HepG2 (cell line): ENCODE data around the gene TUBE1. TPM values are rescaled to one million over a fixed set of nuclear protein-coding genes. Genes with fewer than 3 reads are reported as not detected.

Source experiments
- NCOA2 ChIP-seq: sonication (generic); formaldehyde crosslinking; IDR thresholded peaks from 2 replicates; pipeline ENCODE4 v1.8.0; 2022; ENCODE audit warnings: inconsistent platforms
- PAX8 ChIP-seq: sonication (generic); formaldehyde crosslinking; IDR thresholded peaks from 2 replicates; pipeline ENCODE4 v1.8.0; 2022; ENCODE audit warnings: mild to moderate bottlenecking, missing genetic modification reagents, borderline replicate concordance
- PHF20 ChIP-seq: sonication (generic); formaldehyde crosslinking; IDR thresholded peaks from 2 replicates; pipeline ENCODE4 v1.5.0; 2020; ENCODE audit warnings: mild to moderate bottlenecking, missing genetic modification reagents
- PRMT3 ChIP-seq: sonication (generic); formaldehyde crosslinking; IDR thresholded peaks from 2 replicates; pipeline ENCODE4 v1.8.1; 2022; ENCODE audit warnings: low read depth, mild to moderate bottlenecking, moderate library complexity, missing genetic modification reagents, borderline replicate concordance
- REPIN1 ChIP-seq: sonication (generic); formaldehyde crosslinking; IDR thresholded peaks from 2 replicates; pipeline ENCODE4 v1.8.0; 2022; ENCODE audit warnings: missing genetic modification reagents, low read depth, mild to moderate bottlenecking, borderline replicate concordance
- RXRB ChIP-seq: IDR thresholded peaks from 2 replicates; pipeline ENCODE4 v1.6.1; 2016; ENCODE audit warnings: borderline replicate concordance, missing genetic modification reagents, missing compliant biosample characterization
- TOPORS ChIP-seq: sonication (generic); formaldehyde crosslinking; IDR thresholded peaks from 2 replicates; pipeline ENCODE4 v1.8.0; 2023; ENCODE audit warnings: mild to moderate bottlenecking, missing genetic modification reagents
- TRIM24 ChIP-seq: sonication (generic); formaldehyde crosslinking; IDR thresholded peaks from 2 replicates; pipeline ENCODE4 v1.8.0; 2022; ENCODE audit warnings: mild to moderate bottlenecking, missing genetic modification reagents
- ZNF138 ChIP-seq: sonication (generic); formaldehyde crosslinking; IDR thresholded peaks from 2 replicates; pipeline ENCODE4 v1.5.0; 2020; ENCODE audit warnings: mild to moderate bottlenecking, low read depth, missing genetic modification reagents
- ZNF205 ChIP-seq: IDR thresholded peaks from 2 replicates; pipeline ENCODE4 v1.6.1; 2018; ENCODE audit warnings: missing biosample characterization, missing genetic modification reagents
- ZNF296 ChIP-seq: sonication (generic); formaldehyde crosslinking; conservative IDR thresholded peaks from 2 replicates; pipeline ENCODE4 v1.5.0; 2020; ENCODE audit warnings: mild to moderate bottlenecking, missing genetic modification reagents
- ZNF350 ChIP-seq: sonication (generic); formaldehyde crosslinking; IDR thresholded peaks from 2 replicates; pipeline ENCODE4 v1.4.0; 2020; ENCODE audit warnings: mild to moderate bottlenecking, low read depth, missing genetic modification reagents, borderline replicate concordance
- ZNF550 ChIP-seq: sonication (generic); formaldehyde crosslinking; IDR thresholded peaks from 2 replicates; pipeline ENCODE4 v1.4.0; 2020; ENCODE audit warnings: mild to moderate bottlenecking, missing genetic modification reagents, borderline replicate concordance
- ZNF557 ChIP-seq: sonication (generic); formaldehyde crosslinking; IDR thresholded peaks from 2 replicates; pipeline ENCODE4 v1.4.0; 2020; ENCODE audit warnings: missing genetic modification reagents
- ZNF747 ChIP-seq: sonication (generic); formaldehyde crosslinking; IDR thresholded peaks from 2 replicates; pipeline ENCODE4 v1.8.1; 2023; ENCODE audit warnings: missing genetic modification reagents, mild to moderate bottlenecking, borderline replicate concordance
- ZNF790 ChIP-seq: sonication (generic); formaldehyde crosslinking; IDR thresholded peaks from 2 replicates; pipeline ENCODE4 v1.8.0; 2022; ENCODE audit warnings: missing genetic modification reagents, mild to moderate bottlenecking, borderline replicate concordance
- ZZZ3 ChIP-seq: sonication (generic); formaldehyde crosslinking; IDR thresholded peaks from 2 replicates; pipeline ENCODE4 v1.4.0; 2020; ENCODE audit warnings: missing genetic modification reagents, mild to moderate bottlenecking, borderline replicate concordance
- polyA plus RNA-seq, 8 experiments: library from polyadenylated mRNA; depleted of rRNA in 3 of 8; stranded (reverse) in 7 of 8; unstranded in 1 of 8; fragments of >200 nt; fragmentation: Illumina TruSeq in 4 of 8; extraction: Trizol in 4 of 8; gene quantifications; 2 replicates each; pipeline versions ENCODE4 v1.2.1 to v1.2.3, GENCODE V29; 2011 to 2016; ENCODE audit warnings: low read depth in 4 of 8, missing spikeins in 1 of 8, mixed read lengths in 1 of 8; ENCODE audit not compliant: insufficient read depth in 1 of 8
- total RNA-seq, 5 experiments: library from RNA; depleted of rRNA; stranded (reverse); fragments of >200 nt; fragmentation: Illumina TruSeq; extraction: Trizol; gene quantifications; 2 replicates each; pipeline ENCODE4 v1.2.3, GENCODE V29; 2016; ENCODE audit warnings: low read depth in 1 of 5
- TF ChIP-seq, protein P1 (sequence below): sonication (generic); formaldehyde crosslinking; IDR thresholded peaks from 2 replicates; pipeline ENCODE4 v1.5.0; 2020; ENCODE audit warnings: missing genetic modification reagents
- TF ChIP-seq, protein P2 (sequence below): sonication (generic); formaldehyde crosslinking; IDR thresholded peaks from 2 replicates; pipeline ENCODE4 v1.5.1; 2020; ENCODE audit warnings: mild to moderate bottlenecking, missing genetic modification reagents
- TF ChIP-seq, protein P3 (sequence below): sonication (generic); formaldehyde crosslinking; IDR thresholded peaks from 2 replicates; pipeline ENCODE4 v1.9.0; 2021; ENCODE audit warnings: missing genetic modification reagents, mild to moderate bottlenecking, borderline replicate concordance
- TF ChIP-seq, protein P4 (sequence below): sonication (generic); formaldehyde crosslinking; IDR thresholded peaks from 2 replicates; pipeline ENCODE4 v1.4.0; 2020; ENCODE audit warnings: missing genetic modification reagents
- TF ChIP-seq, protein P5 (sequence below): sonication (generic); formaldehyde crosslinking; IDR thresholded peaks from 2 replicates; pipeline ENCODE4 v1.4.0; 2020; ENCODE audit warnings: missing genetic modification reagents

TUBE1 gene
- total and polyA plus RNA-seq, 2 of the 13 experiments (the other 11 are each of a cell fraction or from before 2014, with no cell fraction given), result 17.3 to 22.6 TPM

DNA sequence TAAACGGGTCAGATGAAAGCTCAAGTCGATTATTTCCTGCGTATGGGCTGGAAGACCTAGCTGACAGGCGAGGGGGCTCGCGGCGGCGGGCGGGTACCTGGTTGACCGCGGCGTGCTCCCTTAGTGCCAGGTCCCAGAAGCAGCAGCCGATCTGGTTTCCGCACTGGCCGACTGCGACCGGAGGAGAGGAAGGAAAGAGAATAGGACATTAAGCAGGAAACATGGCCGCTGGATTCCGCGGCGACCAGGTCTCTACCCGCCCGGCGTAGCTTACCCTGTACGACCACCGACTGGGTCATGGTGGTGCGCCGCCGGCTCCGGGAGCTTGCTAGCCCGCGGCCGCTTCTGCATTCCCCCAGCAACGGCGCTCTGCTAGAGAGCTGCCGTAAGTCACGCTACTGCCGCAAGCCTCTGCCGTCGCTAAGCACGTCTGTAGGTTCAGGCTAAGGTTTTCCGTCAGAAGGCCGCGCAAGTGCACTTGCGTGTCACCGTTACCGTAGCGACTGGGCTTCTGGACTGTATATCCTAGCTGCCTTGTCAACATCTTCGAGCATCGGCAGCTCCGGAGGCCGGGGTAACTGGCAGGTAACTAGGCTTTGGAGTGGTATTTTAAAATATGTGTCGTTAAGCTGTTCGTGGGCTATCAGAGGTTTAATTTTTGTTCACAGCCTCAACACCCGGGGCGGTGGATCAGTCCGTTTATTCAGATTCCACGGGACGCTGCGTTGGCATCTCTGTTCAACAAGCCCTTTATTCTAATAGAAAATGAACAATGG is at the start of gene TUBE1, which contains the start of gene FAM229B (continued):
- TF ChIP-seq, protein P1, sequence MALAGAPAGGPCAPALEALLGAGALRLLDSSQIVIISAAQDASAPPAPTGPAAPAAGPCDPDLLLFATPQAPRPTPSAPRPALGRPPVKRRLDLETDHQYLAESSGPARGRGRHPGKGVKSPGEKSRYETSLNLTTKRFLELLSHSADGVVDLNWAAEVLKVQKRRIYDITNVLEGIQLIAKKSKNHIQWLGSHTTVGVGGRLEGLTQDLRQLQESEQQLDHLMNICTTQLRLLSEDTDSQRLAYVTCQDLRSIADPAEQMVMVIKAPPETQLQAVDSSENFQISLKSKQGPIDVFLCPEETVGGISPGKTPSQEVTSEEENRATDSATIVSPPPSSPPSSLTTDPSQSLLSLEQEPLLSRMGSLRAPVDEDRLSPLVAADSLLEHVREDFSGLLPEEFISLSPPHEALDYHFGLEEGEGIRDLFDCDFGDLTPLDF (CRISPR knock-in tag), result peak; percentile 64; the same call in 1 of the 2 replicates
- TF ChIP-seq, protein P2, sequence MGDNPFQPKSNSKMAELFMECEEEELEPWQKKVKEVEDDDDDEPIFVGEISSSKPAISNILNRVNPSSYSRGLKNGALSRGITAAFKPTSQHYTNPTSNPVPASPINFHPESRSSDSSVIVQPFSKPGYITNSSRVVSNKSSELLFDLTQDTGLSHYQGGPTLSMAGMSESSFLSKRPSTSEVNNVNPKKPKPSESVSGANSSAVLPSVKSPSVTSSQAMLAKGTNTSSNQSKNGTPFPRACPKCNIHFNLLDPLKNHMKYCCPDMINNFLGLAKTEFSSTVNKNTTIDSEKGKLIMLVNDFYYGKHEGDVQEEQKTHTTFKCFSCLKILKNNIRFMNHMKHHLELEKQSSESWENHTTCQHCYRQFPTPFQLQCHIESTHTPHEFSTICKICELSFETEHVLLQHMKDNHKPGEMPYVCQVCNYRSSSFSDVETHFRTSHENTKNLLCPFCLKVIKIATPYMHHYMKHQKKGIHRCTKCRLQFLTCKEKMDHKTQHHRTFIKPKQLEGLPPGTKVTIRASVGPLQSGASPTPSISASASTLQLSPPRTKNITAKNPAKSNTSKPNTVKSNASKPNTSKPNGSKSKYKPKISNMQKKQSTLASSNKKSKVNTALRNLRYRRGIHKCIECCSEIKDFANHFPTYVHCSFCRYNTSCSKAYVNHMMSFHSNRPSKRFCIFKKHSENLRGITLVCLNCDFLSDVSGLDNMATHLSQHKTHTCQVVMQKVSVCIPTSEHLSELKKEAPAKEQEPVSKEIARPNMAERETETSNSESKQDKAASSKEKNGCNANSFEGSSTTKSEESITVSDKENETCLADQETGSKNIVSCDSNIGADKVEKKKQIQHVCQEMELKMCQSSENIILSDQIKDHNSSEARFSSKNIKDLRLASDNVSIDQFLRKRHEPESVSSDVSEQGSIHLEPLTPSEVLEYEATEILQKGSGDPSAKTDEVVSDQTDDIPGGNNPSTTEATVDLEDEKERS, result peak; percentile 76; the same call in 1 of the 2 replicates
- no peak for TF ChIP-seq PAX8 (CRISPR knock-in tag)
- TF ChIP-seq, protein P3, sequence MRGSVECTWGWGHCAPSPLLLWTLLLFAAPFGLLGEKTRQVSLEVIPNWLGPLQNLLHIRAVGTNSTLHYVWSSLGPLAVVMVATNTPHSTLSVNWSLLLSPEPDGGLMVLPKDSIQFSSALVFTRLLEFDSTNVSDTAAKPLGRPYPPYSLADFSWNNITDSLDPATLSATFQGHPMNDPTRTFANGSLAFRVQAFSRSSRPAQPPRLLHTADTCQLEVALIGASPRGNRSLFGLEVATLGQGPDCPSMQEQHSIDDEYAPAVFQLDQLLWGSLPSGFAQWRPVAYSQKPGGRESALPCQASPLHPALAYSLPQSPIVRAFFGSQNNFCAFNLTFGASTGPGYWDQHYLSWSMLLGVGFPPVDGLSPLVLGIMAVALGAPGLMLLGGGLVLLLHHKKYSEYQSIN (CRISPR knock-in tag), result no peak
- 0 out of 2 replicates have a peak, but pooled peaks have one; percentile 75 for TF ChIP-seq ZNF747
- no peak for TF ChIP-seq ZNF550 (CRISPR knock-in tag)
- peak; percentile 49; the same call in 1 of the 2 replicates for TF ChIP-seq RXRB
- TF ChIP-seq ZNF790 (CRISPR knock-in tag), result peak; percentile 77; the same call in 1 of the 2 replicates
- no peak for TF ChIP-seq ZNF138 (CRISPR knock-in tag)
- no peak for TF ChIP-seq ZNF296 (CRISPR knock-in tag)
- TF ChIP-seq, protein P4, sequence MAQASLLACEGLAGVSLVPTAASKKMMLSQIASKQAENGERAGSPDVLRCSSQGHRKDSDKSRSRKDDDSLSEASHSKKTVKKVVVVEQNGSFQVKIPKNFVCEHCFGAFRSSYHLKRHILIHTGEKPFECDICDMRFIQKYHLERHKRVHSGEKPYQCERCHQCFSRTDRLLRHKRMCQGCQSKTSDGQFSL, result no peak
- TF ChIP-seq, protein P5, sequence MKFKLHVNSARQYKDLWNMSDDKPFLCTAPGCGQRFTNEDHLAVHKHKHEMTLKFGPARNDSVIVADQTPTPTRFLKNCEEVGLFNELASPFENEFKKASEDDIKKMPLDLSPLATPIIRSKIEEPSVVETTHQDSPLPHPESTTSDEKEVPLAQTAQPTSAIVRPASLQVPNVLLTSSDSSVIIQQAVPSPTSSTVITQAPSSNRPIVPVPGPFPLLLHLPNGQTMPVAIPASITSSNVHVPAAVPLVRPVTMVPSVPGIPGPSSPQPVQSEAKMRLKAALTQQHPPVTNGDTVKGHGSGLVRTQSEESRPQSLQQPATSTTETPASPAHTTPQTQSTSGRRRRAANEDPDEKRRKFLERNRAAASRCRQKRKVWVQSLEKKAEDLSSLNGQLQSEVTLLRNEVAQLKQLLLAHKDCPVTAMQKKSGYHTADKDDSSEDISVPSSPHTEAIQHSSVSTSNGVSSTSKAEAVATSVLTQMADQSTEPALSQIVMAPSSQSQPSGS (CRISPR knock-in tag), result peak; percentile 77
- peak; percentile 40 for TF ChIP-seq NCOA2
- peak; percentile 78 for TF ChIP-seq ZNF205 (CRISPR knock-in tag)
- no peak for TF ChIP-seq ZNF557 (CRISPR knock-in tag)
- TF ChIP-seq TRIM24 (CRISPR knock-in tag), result no peak
- no peak for TF ChIP-seq PRMT3 (CRISPR knock-in tag)
- TF ChIP-seq PHF20, result peak; percentile 89
- TF ChIP-seq ZNF350 (CRISPR knock-in tag), result peak; percentile 91
- TF ChIP-seq TOPORS, result peak; percentile 96
- 0 out of 2 replicates have a peak, but pooled peaks have one; percentile 33 for TF ChIP-seq ZZZ3 (CRISPR knock-in tag)
- peak; percentile 92 for TF ChIP-seq REPIN1 (CRISPR knock-in tag)
